Measurements from ENCODE around the gene EPS15. TPM values are rescaled to one million over a fixed set of nuclear protein-coding genes. Genes with fewer than 3 reads are reported as not detected.

Gene EPS15
- polyA plus RNA-seq, 3 donors from 2014 or later = 28.9 to 49.4 (median 34.9) TPM

DNA sequence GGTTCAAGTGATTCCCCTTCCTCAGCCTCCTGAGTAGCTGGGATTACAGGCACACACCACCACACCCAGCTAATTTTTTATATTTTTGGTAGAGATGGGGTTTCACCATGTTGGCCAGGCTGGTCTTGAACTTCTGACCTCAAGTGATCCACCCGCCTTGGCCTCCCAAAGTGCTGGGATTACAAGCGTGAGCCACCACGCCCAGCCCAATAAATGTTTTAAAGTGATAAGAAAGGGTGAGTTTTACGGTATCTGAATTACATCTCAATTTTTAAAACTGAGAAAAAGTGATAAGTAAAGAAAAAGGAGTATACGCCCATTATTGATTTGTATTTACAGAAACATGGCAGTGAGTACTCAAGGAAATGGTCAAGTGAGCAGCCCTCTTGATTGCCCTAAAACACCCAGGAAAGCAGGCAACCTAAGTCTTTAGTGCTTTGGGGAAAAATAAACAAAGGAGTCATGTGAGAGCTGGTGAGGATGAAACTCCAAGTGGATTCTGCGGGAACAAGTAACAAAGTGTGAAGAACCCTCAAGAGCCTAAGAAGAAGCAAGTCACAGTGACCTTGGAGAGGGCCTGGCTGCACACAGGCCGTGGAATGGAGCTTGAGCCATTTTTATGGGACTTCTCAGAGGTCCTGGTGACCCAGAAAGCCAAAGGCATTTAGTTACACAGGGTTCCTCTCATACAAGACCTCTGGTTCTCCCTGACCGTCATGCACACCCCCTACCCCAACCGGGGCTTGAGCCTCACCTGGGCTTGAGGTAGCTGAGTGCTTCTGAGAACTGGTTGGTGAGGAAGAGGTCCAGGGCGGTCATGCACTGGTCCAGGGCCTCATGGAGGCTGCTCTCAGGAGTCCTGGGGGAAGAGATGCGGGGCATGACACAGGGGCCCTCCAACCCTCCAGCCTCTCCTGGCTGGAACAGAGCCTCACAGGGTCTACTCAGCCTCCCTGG is 197.8 kb downstream of the EPS15 start:
- Mint-ChIP-seq H3K27me3 (ENCODE audit: low read depth in 3 of 3) (peaks cover 2 to 12% (median 2%) of the 10 kb centered on the region in 3 donors), H3K4me1 (no peaks in the 10 kb centered on the region), H3K9me3 (no peaks in the 10 kb centered on the region), H3K4me3 (no peak overlapping the region), H3K27ac (no peak overlapping the region), H3K36me3 (no peaks in the 10 kb centered on the region)
- DNase-seq = no peak

- no peaks in the 10 kb centered on the region for H3K9me3 Mint-ChIP-seq
- no peak for DNase-seq
- no peak overlapping the region for H3K27ac Mint-ChIP-seq
- no peaks in the 10 kb centered on the region for H3K36me3 Mint-ChIP-seq
- H3K4me1 Mint-ChIP-seq = no peaks in the 10 kb centered on the region
- H3K4me3 Mint-ChIP-seq = no peak overlapping the region
- H3K27me3 Mint-ChIP-seq (ENCODE audit: low read depth in 3 of 3) = peaks cover 0 to 2% (median 2%) of the 10 kb centered on the region in 3 donors
These were observed 201.3 kb downstream of the EPS15 start for GRCh38 chr1:51317798-51318197.

- Mint-ChIP-seq H3K27me3 (ENCODE audit: low read depth in 3 of 3) (peaks cover 0 to 2% (median 2%) of the 10 kb centered on the region in 3 donors), H3K27ac (no peak overlapping the region), H3K4me1 (no peaks in the 10 kb centered on the region), H3K9me3 (no peaks in the 10 kb centered on the region), H3K36me3 (no peaks in the 10 kb centered on the region), H3K4me3 (no peak overlapping the region)
- no peak for DNase-seq
These were observed 202.3 kb downstream of the EPS15 start for GRCh38 chr1:51316846-51317120.

- H3K36me3 Mint-ChIP-seq = no peaks in the 10 kb centered on the region
These were observed 202.8 kb downstream of the EPS15 start for GRCh38 chr1:51316113-51316845.

DNA sequence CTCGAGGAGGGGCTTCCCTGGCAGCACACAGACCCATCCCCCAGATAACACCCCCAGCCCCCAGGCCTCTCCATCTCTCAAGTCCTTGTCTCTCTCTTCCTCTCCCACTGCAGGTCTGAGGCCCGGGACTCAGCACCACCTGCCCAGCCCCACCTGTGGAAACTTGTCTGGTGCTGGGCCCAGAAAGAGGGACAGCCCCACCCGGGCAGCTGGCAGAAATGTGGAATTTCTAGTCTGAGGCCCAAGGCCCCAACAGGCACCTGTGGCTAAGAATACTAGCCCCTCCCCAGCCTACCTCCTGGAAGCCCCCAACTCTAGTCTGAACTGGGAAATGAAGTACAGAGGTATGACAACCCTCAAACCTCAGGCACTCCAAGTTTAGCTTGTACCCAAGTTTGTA is 204.1 kb downstream of the EPS15 start:
- H3K36me3 Mint-ChIP-seq = no peaks in the 10 kb centered on the region
- H3K4me1 Mint-ChIP-seq = no peaks in the 10 kb centered on the region
- H3K27ac Mint-ChIP-seq = no peak overlapping the region
- DNase-seq = no peak
- peaks cover 0 to 2% (median 1%) of the 10 kb centered on the region in 3 donors for H3K27me3 Mint-ChIP-seq (ENCODE audit: low read depth in 3 of 3)
- H3K9me3 Mint-ChIP-seq = no peaks in the 10 kb centered on the region
- no peak overlapping the region for H3K4me3 Mint-ChIP-seq

More at GRCh38 chr1:51316113-51316845, 202.8 kb downstream of the EPS15 start:
- DNase-seq = no peak
- Mint-ChIP-seq H3K27ac (no peak overlapping the region), H3K4me1 (no peaks in the 10 kb centered on the region), H3K9me3 (no peaks in the 10 kb centered on the region), H3K4me3 (no peak overlapping the region), H3K27me3 (ENCODE audit: low read depth in 3 of 3) (peaks cover 0 to 2% (median 2%) of the 10 kb centered on the region in 3 donors)

GRCh38 chr1:51313961-51314777 is 204.9 kb downstream of the EPS15 start:
- H3K4me3 Mint-ChIP-seq = no peak overlapping the region
- H3K36me3 Mint-ChIP-seq = no peaks in the 10 kb centered on the region
- no peaks in the 10 kb centered on the region for H3K4me1 Mint-ChIP-seq
- no peaks in the 10 kb centered on the region for H3K9me3 Mint-ChIP-seq
- DNase-seq = no peak
- H3K27me3 Mint-ChIP-seq (ENCODE audit: low read depth in 3 of 3) = peaks cover 2 to 4% (median 2%) of the 10 kb centered on the region in 3 donors
- H3K27ac Mint-ChIP-seq = no peak overlapping the region

DNA sequence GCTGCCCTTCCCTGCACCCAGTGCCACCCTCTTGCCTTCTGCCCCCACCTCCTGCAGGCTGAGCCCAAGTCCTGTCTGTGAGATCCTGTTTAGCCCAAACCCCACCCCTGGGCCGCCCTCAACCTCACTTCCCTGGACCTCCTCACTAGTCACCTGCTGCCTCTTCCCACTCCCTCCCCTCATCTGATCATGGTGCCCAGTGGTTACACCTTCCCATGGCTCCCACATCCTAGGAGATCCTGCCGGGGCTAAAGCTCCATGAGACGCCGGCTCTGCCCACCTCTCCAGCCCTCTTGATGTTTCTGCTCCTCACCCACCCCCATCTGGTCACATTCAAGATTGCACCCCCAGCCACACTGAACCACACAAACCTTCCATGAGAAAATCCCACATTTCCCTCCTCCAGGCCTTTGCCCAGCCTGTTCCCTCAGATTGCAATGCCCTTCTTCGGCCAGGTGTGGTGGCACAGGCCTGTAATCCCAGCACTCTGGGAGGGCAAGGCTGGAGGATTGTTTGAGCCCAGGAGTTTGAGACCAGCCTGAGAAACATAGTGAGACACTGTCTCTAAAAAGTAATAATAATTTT is 205.7 kb downstream of the EPS15 start:
- Mint-ChIP-seq H3K4me3 (no peak overlapping the region), H3K27me3 (ENCODE audit: low read depth in 3 of 3) (peaks cover 2 to 4% (median 2%) of the 10 kb centered on the region in 3 donors), H3K36me3 (no peaks in the 10 kb centered on the region), H3K27ac (no peak overlapping the region), H3K4me1 (no peaks in the 10 kb centered on the region), H3K9me3 (no peaks in the 10 kb centered on the region)
- no peak for DNase-seq

DNA sequence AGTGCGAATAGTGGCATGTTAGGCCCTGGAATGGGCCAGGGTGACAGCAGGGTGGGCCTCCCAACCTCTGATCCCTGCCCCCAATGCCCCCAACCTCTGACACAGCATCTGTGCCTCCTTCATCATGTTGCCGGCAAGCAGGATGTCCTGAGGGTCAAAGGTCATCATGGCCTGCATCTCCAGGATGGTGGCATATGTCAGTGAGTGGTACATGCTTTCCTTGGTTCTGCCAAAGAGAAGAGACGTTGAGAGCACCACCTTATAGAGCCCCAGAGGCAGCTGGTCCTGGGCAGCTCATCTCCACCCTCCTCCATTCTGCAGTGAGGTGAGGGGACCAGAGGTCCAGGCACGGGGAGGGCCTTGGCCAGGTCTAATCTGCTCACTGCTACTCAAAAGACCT is 206.3 kb downstream of the EPS15 start:
- Mint-ChIP-seq H3K36me3 (peaks cover 0 to 3% (median 0%) of the 10 kb centered on the region in 3 donors), H3K27ac (no peak overlapping the region), H3K4me3 (no peak overlapping the region), H3K9me3 (no peaks in the 10 kb centered on the region), H3K4me1 (no peaks in the 10 kb centered on the region), H3K27me3 (ENCODE audit: low read depth in 3 of 3) (peaks cover 2 to 4% (median 2%) of the 10 kb centered on the region in 3 donors)
- no peak for DNase-seq

DNA sequence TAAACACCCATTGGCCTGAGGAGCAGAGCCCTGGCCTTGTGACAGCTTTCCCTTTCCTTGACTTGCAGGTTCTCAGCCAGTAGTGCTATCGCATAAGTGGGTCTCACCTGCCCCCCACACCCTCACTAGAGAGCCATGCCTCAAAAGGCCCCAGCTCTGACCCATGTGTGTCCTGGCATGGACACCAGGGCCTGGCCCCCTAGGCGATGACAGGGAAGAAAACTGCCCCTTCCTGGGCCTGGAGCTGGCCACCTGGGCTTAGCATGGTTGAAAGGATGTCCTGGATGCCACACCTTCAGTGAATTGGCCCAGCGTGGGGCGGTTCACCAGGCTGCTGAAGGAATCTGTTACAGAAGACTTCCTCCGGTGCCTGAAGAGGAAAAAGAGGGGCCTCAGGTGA is 207.2 kb downstream of the EPS15 start:
- Mint-ChIP-seq H3K4me3 (no peak overlapping the region), H3K4me1 (no peaks in the 10 kb centered on the region), H3K27ac (no peak overlapping the region), H3K9me3 (no peaks in the 10 kb centered on the region), H3K27me3 (ENCODE audit: low read depth in 3 of 3) (peaks cover 2 to 4% (median 2%) of the 10 kb centered on the region in 3 donors), H3K36me3 (peaks cover 0 to 3% (median 0%) of the 10 kb centered on the region in 3 donors)
- no peak for DNase-seq

- Mint-ChIP-seq H3K27me3 (ENCODE audit: low read depth in 3 of 3) (peaks cover 2 to 4% (median 3%) of the 10 kb centered on the region in 3 donors), H3K9me3 (no peaks in the 10 kb centered on the region), H3K4me3 (no peak overlapping the region), H3K27ac (no peak overlapping the region), H3K36me3 (peaks cover 0 to 3% (median 0%) of the 10 kb centered on the region in 3 donors), H3K4me1 (no peaks in the 10 kb centered on the region)
- DNase-seq = no peak
These were observed 208.0 kb downstream of the EPS15 start for GRCh38 chr1:51310871-51311613.

GRCh38 chr1:51309291-51309690 is 209.8 kb downstream of the EPS15 start:
- Mint-ChIP-seq H3K9me3 (no peaks in the 10 kb centered on the region), H3K36me3 (peaks cover 0 to 3% (median 0%) of the 10 kb centered on the region in 3 donors), H3K4me1 (no peaks in the 10 kb centered on the region), H3K4me3 (no peak overlapping the region), H3K27ac (no peak overlapping the region), H3K27me3 (ENCODE audit: low read depth in 3 of 3) (peaks cover 2 to 4% (median 3%) of the 10 kb centered on the region in 3 donors)
- DNase-seq = no peak

GRCh38 chr1:51308636-51309035 is 210.4 kb downstream of the EPS15 start:
- Mint-ChIP-seq H3K27ac (no peak overlapping the region), H3K36me3 (peaks cover 0 to 3% (median 0%) of the 10 kb centered on the region in 3 donors), H3K4me1 (no peaks in the 10 kb centered on the region), H3K4me3 (no peak overlapping the region), H3K9me3 (no peaks in the 10 kb centered on the region), H3K27me3 (ENCODE audit: low read depth in 3 of 3) (peaks cover 2 to 4% (median 3%) of the 10 kb centered on the region in 3 donors)
- no peak for DNase-seq

DNA sequence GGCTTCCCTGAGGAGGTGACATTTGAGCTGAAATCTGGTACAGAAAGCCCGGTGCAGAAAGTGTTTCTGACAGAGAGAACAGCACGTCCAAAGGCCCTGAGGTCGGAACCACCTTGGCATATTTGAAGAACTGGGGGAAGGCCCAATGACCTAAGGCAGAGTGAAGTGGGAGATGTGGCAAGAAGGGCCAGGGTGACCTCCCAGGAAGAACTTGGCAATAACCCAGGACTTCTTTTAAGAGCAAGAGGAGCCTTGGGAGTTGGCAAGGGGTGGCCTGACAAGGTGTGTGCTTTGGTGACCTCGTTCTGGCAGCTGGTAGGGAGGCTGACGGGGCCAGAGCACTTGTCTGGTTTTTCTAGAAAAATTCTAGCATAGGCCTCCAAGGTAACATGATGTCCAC is 212.1 kb downstream of the EPS15 start:
- no peaks in the 10 kb centered on the region for H3K4me1 Mint-ChIP-seq
- no peak for DNase-seq
- peaks cover 0 to 3% (median 0%) of the 10 kb centered on the region in 3 donors for H3K36me3 Mint-ChIP-seq
- H3K27me3 Mint-ChIP-seq (ENCODE audit: low read depth in 3 of 3) = peaks cover 2 to 4% (median 2%) of the 10 kb centered on the region in 3 donors
- H3K4me3 Mint-ChIP-seq = no peak overlapping the region
- H3K27ac Mint-ChIP-seq = no peak overlapping the region
- no peaks in the 10 kb centered on the region for H3K9me3 Mint-ChIP-seq

Data from immature natural killer cell (primary cell).